ENCODE results near the gene ACYP1. TPM values are rescaled to one million over a fixed set of nuclear protein-coding genes. Genes with fewer than 3 reads are reported as not detected.

ACYP1 gene
- total and polyA plus RNA-seq, 9 of the 15 experiments (the other 6 are each of a cell fraction or from before 2014, with no cell fraction given): 19.9 to 113 (median 52.3) TPM

- no peak overlapping the region for H3K4me2 ChIP-seq (ENCODE audit: insufficient read depth, low read length)
- peaks cover 0 to 19% of the 10 kb centered on the region in 2 experiments; a peak in 3 of 5 replicates for H3K4me1 ChIP-seq (replicated peaks in 1 of 2; ENCODE audit: control insufficient read depth in 2 of 2, insufficient read depth in 2 of 2, low read length in 2 of 2)
- intact Hi-C loops (cut with micrococcal nuclease): no loop called here
- H3K4me3 ChIP-seq: no peak overlapping the region
- no peak overlapping the region for H3K27ac ChIP-seq (ENCODE audit: extremely low read depth, low read depth, low read length)
- no peaks in the 10 kb centered on the region for H4K20me1 ChIP-seq (replicated peaks; ENCODE audit: control insufficient read depth, insufficient read depth, low read length)
- H3K79me2 ChIP-seq (ENCODE audit: control insufficient read depth, insufficient read depth, low read length): no peaks in the 10 kb centered on the region
- BruUV-seq (replicated peaks): no TSS peak
- no peaks in the 10 kb centered on the region for H3K9me3 ChIP-seq (replicated peaks; ENCODE audit: control insufficient read depth, insufficient read depth, low read depth, low read length)
- H3K9ac ChIP-seq (ENCODE audit: insufficient read depth in 1 of 2, low read depth in 2 of 2, low read length in 2 of 2): no peak overlapping the region
- no peak for FAIRE-seq
- peak; percentile 16 to 25 (median 18) for DNase-seq (ENCODE audit: extremely low read depth in 1 of 4, low spot score in 3 of 4)
- no peaks in the 10 kb centered on the region for H3K27me3 ChIP-seq (ENCODE audit: control insufficient read depth in 2 of 2, insufficient read depth in 2 of 2, low read length in 2 of 2)
- no peaks in the 10 kb centered on the region for H3K9me1 ChIP-seq (ENCODE audit: control insufficient read depth, insufficient read depth, low read length)
- 64% methylated on average over 8 of the region's 8 CpGs for WGBS (ENCODE audit: insufficient coverage, low coverage, missing lambda C conversion rate)
- CTCF ChIA-PET (ENCODE audit: low intra/inter-chr PET ratio): no interaction called here
- no peak overlapping the region for H2AFZ ChIP-seq (ENCODE audit: low read depth, low read length)
- in situ Hi-C loops (cut with MboI): no loop called here
- peak; percentile 78 for ATAC-seq
- H3K36me3 ChIP-seq (ENCODE audit: control insufficient read depth, insufficient read depth, low read length): peaks cover 51% of the 10 kb centered on the region; the same call in 2 of the 3 replicates
- POLR2A ChIA-PET: interaction anchor here (0.6 to 1.3 kb wide), 2 partner anchors 9 to 10 kb away, joined by 3 to 4 read pairs; no protein-coding TSS in a partner anchor
- TF ChIP-seq CTCF (IDR thresholded peaks at IDR 0.05 in 2 of 3, conservative IDR thresholded peaks at IDR 0.05 in 1 of 3; ENCODE audit: insufficient read depth in 2 of 3, low read depth in 1 of 3, low read length in 3 of 3) (peak; percentile 41 to 50 (median 45); a peak in 5 of 6 replicates), MAX (CRISPR knock-in tag; IDR thresholded peaks at IDR 0.05) (no peak), TAF15 (IDR thresholded peaks at IDR 0.05; ENCODE audit: low read depth, low read length) (no peak), SNIP1 (IDR thresholded peaks at IDR 0.05; ENCODE audit: low read depth) (no peak)
Measured at GRCh38 chr14:75022655-75023054, 41.2 kb downstream of the ACYP1 start.
